Frontal cortex (tissue), 4 donors: ENCODE results near the gene TLCD3A. TPM values are rescaled to one million over a fixed set of nuclear protein-coding genes. Genes with fewer than 3 reads are reported as not detected.
"Not testable (repeated sequence)": the region's sequence is repeated elsewhere in the genome, so short reads cannot be mapped to it uniquely, and the experiment has no call there.

Experiments
- DNase-seq, 2 donors: peaks; one replicate each; pipeline ENCODE4 v3.0.0; 2012; ENCODE audit warnings: low spot score in 2 of 2
- FAIRE-seq: peaks from 2 replicates; lab custom pipeline; 2012; peaks lifted over from hg19 to GRCh38; lab: Jason Lieb, UNC
- total RNA-seq: library from RNA; depleted of rRNA; stranded (reverse); fragments of >200 nt; gene quantifications from one replicate; pipeline ENCODE4 v1.2.3, GENCODE V29; 2014
- donor health status: control.
- donor health status: control.
- donor health status: control.

Gene TLCD3A
- 11.4 TPM for total RNA-seq

GRCh38 chr17:732067-732901, at the start of gene TLCD3A:
Gene TLCD3A, plus strand, starts transcription at chr17:732596. Its CDS starts 52 bp downstream, at chr17:732648.
- DNase-seq (peak; percentile 83 to 86), FAIRE-seq (no peak)

GRCh38 chr17:683040-683439, 49.4 kb upstream of the TLCD3A start:
- FAIRE-seq (no peak), DNase-seq (no peak)

GRCh38 chr17:683499-684254, 48.7 kb upstream of the TLCD3A start:
- no peak for DNase-seq
- FAIRE-seq, result peak; percentile 8

GRCh38 chr17:685006-685405, 47.4 kb upstream of the TLCD3A start:
- FAIRE-seq (no peak), DNase-seq (no peak)

GRCh38 chr17:688100-688989, 44.1 kb upstream of the TLCD3A start:
- DNase-seq (no peak), FAIRE-seq (no peak)

- DNase-seq, result no peak
- FAIRE-seq, result no peak
Observed at GRCh38 chr17:689556-690275, 42.7 kb upstream of the TLCD3A start.

- no peak for FAIRE-seq
- DNase-seq, result no peak
Observed at GRCh38 chr17:690361-690760, 42.0 kb upstream of the TLCD3A start.

- FAIRE-seq, result no peak
Observed at GRCh38 chr17:691423-691822, 41.0 kb upstream of the TLCD3A start.

GRCh38 chr17:692116-692515, 40.3 kb upstream of the TLCD3A start:
- FAIRE-seq (no peak), DNase-seq (no peak)

More at GRCh38 chr17:691423-691822, 41.0 kb upstream of the TLCD3A start:
- no peak for DNase-seq

GRCh38 chr17:693791-694638, 38.4 kb upstream of the TLCD3A start:
- DNase-seq (no peak), FAIRE-seq (no peak)

GRCh38 chr17:696369-696768, 36.0 kb upstream of the TLCD3A start:
- DNase-seq (no peak), FAIRE-seq (no peak)

- DNase-seq (no peak), FAIRE-seq (no peak)
Observed at GRCh38 chr17:697682-698081, 34.7 kb upstream of the TLCD3A start.

- not testable (repeated sequence) for DNase-seq, FAIRE-seq
Observed at GRCh38 chr17:698096-698495, 34.3 kb upstream of the TLCD3A start.

- FAIRE-seq (no peak), DNase-seq (no peak)
Observed at GRCh38 chr17:699345-699744, 33.1 kb upstream of the TLCD3A start.

- peak; percentile 96 for FAIRE-seq
Observed at GRCh38 chr17:700504-701094, 31.8 kb upstream of the TLCD3A start.

GRCh38 chr17:703081-703875, 29.1 kb upstream of the TLCD3A start:
- DNase-seq (no peak), FAIRE-seq (no peak)

More at GRCh38 chr17:700504-701094, 31.8 kb upstream of the TLCD3A start:
- DNase-seq, result peak; percentile 37 to 63

GRCh38 chr17:704111-704864, 28.1 kb upstream of the TLCD3A start:
- FAIRE-seq (no peak), DNase-seq (no peak)
